Dendritic cell treated with granulocyte-macrophage colony-stimulating factor and Interleukin-4, amounts not matched to agents 40 ng/mL and 50 ng/mL, for 4 days (primary cell): Measurements from ENCODE around the gene TNNI3K.

Experiments used
- H3K27ac Mint-ChIP-seq: one replicate; pipeline ENCODE4 v1.8.0; 2022; ENCODE audit warnings: mild to moderate bottlenecking, mixed read lengths
- H3K27me3 Mint-ChIP-seq: one replicate; pipeline ENCODE4 v1.8.0; 2022; ENCODE audit warnings: mild to moderate bottlenecking, mixed read lengths
- H3K36me3 Mint-ChIP-seq: one replicate; pipeline ENCODE4 v1.8.0; 2022; ENCODE audit warnings: low read depth, mixed read lengths
- H3K4me1 Mint-ChIP-seq: one replicate; pipeline ENCODE4 v1.8.0; 2022; ENCODE audit warnings: low read depth, mixed read lengths
- H3K4me3 Mint-ChIP-seq: one replicate; pipeline ENCODE4 v1.8.0; 2022; ENCODE audit warnings: mild to moderate bottlenecking, moderate library complexity, mixed read lengths
- H3K9me3 Mint-ChIP-seq: one replicate; pipeline ENCODE4 v1.8.0; 2022; ENCODE audit warnings: mixed read lengths
- intact Hi-C: fragments of 100-400 bp; cut with micrococcal nuclease; formaldehyde crosslinking; loops from one replicate; pipeline ENCODE4 v1.15.0; 2022

TNNI3K gene

DNA sequence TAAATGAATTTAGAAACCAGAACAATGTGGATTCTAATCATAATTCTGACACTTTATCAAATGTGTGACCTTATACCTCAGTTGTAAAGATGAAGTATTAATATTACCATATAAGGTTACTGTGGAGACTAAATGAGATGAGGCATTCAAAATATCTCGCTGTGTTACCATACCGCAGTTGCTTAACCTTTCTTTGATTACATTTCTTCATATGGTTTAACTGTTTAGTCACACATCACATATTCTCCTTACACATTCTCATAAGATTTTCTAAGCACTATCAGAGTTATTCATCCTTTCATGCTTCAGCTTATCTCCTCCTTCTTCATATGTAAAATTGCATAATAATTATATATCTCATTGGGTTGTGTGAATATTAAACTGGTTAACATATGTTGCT lies 188.3 kb downstream of the TNNI3K start:
- Mint-ChIP-seq H3K36me3 (no peaks in the 10 kb centered on the region), H3K9me3 (no peaks in the 10 kb centered on the region), H3K27me3 (no peaks in the 10 kb centered on the region), H3K4me1 (no peaks in the 10 kb centered on the region), H3K4me3 (no peak overlapping the region), H3K27ac (no peak overlapping the region)
- intact Hi-C loops = no loop called here

DNA sequence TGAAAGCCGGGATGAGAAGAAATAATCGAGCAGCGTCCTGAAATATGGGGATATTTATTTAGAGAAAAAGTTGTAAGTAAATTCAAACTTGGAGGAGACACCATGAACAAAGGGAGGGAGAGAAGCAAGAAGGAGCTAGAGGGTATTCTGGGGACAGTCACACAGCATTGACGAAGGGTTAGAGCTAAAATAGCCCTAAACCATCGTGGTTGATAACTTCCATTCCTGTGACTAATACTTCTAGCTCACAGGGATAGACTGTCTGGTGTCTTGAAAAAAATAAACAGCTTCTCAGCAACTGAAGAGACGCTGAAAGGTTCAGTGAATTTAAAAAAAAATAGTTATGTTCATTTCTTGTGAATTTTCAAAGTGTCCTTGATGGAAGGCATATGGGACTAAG lies 190.5 kb downstream of the TNNI3K start:
- H3K36me3 Mint-ChIP-seq = no peaks in the 10 kb centered on the region
- no peak overlapping the region for H3K27ac Mint-ChIP-seq
- no peaks in the 10 kb centered on the region for H3K4me1 Mint-ChIP-seq
- H3K27me3 Mint-ChIP-seq = no peaks in the 10 kb centered on the region
- H3K4me3 Mint-ChIP-seq = no peak overlapping the region
- H3K9me3 Mint-ChIP-seq = no peaks in the 10 kb centered on the region
- intact Hi-C loops = no loop called here

DNA sequence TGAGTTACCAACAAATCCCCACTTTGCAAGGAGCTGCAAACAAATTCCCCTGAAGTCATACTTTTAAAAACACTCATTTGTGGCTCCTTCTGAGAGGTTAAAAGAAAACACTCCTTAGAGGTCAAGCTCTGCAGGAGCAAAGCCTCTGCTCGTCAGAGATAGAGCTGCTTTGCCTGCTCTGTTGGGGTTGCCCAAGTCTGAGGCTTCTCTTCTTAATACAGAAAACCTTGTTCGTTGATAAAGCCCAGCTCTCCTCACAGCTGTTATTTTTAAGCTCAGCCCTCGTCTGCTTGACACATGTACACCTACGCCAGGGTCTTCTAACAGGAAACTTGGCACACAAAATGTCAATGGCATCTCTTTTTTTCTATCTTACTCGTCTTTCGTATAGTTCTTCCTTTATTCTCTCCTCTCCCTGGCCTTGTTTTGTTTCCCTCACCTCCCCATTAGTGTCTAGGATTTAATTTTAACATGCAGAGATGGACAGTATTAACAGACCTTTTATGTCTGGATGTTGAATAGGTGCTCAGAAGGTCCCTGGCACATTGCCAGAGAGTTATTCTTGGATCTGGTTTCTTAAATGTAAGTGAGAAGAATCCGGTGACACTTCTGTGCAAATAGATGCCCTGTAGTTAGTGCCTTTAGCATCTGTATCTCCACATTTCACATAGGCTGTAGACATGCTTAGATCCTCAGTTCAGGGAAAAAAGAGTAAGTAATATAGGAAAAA lies 191.2 kb downstream of the TNNI3K start:
- intact Hi-C loops = no loop called here

DNA sequence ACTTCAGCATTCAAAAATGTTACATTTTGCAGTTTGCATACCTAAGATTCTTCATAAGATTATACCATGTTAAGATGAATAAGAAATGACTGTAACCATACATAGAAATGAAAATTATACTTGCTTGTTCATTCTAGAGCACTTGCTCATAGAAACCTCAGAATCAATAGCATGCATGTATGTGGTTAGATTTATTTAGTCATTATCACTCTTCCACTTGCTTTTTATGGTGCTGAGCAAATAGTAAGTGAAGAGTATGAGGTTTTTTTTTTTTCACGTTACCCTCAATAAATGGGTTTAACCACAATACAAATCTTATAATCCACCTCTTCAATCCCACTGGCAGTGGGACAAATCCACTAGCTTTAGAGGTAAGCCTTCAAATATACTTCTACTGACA lies 192.5 kb downstream of the TNNI3K start:
- intact Hi-C loops = no loop called here
- Mint-ChIP-seq H3K4me1 (no peaks in the 10 kb centered on the region), H3K4me3 (no peak overlapping the region), H3K9me3 (no peaks in the 10 kb centered on the region), H3K27me3 (no peaks in the 10 kb centered on the region), H3K36me3 (no peaks in the 10 kb centered on the region), H3K27ac (no peak overlapping the region)

More for the DNA sequence above, 191.2 kb downstream of the TNNI3K start:
- Mint-ChIP-seq H3K4me1 (no peaks in the 10 kb centered on the region), H3K36me3 (no peaks in the 10 kb centered on the region), H3K9me3 (no peaks in the 10 kb centered on the region), H3K27ac (no peak overlapping the region), H3K27me3 (no peaks in the 10 kb centered on the region), H3K4me3 (no peak overlapping the region)

DNA sequence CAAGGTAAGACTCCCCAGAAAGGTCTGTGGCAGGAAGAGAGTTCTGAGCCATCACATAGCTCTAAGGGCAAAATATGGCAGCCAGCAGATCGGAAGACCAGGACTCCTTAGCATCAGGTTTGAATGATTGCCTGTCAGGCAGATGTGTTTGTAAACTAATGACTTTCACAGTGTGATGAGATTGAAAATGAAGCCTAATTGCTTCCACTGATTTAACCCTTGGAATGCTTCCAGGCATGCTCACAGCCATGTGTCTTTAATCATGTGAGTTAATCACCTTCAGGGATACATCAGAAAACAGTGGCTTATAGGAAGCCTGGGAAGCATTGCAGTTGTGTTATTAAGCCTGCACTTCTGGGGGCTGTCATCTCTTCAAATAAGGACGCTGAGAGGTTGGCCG lies 194.4 kb downstream of the TNNI3K start:
- Mint-ChIP-seq H3K4me3 (no peak overlapping the region), H3K36me3 (no peaks in the 10 kb centered on the region), H3K27me3 (no peaks in the 10 kb centered on the region), H3K4me1 (no peaks in the 10 kb centered on the region), H3K9me3 (no peaks in the 10 kb centered on the region), H3K27ac (no peak overlapping the region)
- intact Hi-C loops = no loop called here

DNA sequence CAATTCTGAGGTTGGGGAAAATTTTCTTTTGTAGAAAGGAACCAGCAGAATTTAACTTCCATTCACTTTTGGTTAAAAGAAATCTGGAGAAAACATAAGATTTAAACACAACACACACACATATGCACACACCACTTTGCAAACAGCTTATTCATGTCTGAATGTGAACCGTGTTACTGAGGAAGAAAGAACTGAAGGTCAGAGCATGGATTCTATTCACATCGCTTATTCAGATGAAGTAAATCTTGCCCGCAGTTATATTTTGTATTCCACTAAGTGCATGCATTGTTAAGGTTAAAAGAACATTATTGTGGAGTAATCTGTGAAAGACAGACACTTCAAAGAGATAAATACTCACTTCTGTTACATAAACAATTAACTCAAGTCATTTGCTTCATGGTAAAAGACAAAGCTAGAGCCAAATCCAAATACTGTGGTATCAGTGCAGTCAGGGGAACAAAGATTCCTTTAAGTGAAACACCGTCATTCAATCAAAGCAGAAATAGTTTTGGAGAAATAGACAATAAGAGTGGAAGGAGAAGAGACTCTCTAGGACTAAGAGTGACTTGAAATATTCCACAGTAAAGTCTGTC lies 195.3 kb downstream of the TNNI3K start:
- H3K4me3 Mint-ChIP-seq = no peak overlapping the region
- intact Hi-C loops = no loop called here
- H3K4me1 Mint-ChIP-seq = no peaks in the 10 kb centered on the region
- H3K9me3 Mint-ChIP-seq = no peaks in the 10 kb centered on the region
- no peaks in the 10 kb centered on the region for H3K36me3 Mint-ChIP-seq
- no peaks in the 10 kb centered on the region for H3K27me3 Mint-ChIP-seq
- H3K27ac Mint-ChIP-seq = no peak overlapping the region

DNA sequence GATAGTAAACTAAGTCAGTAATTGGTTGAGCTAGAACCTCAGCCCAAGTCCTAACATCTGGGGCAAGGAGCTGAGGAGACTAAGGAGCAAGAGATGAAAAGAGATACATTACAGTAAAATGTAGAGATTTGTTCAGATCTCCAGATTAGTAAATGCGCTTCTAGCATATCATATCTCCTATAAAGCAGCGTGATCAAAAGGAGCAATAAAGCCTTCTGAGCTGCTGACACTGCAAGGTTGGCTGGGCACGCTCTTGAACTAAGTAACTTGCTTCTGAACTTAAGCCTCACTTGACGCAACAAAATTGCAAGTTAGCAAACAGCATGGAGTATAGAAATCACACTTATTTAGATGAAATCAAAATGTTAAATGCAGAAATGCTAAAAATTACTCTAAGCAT lies 196.3 kb downstream of the TNNI3K start:
- intact Hi-C loops = no loop called here
- no peaks in the 10 kb centered on the region for H3K4me1 Mint-ChIP-seq
- H3K36me3 Mint-ChIP-seq = no peaks in the 10 kb centered on the region
- no peak overlapping the region for H3K4me3 Mint-ChIP-seq
- no peak overlapping the region for H3K27ac Mint-ChIP-seq
- no peaks in the 10 kb centered on the region for H3K27me3 Mint-ChIP-seq
- H3K9me3 Mint-ChIP-seq = no peaks in the 10 kb centered on the region

DNA sequence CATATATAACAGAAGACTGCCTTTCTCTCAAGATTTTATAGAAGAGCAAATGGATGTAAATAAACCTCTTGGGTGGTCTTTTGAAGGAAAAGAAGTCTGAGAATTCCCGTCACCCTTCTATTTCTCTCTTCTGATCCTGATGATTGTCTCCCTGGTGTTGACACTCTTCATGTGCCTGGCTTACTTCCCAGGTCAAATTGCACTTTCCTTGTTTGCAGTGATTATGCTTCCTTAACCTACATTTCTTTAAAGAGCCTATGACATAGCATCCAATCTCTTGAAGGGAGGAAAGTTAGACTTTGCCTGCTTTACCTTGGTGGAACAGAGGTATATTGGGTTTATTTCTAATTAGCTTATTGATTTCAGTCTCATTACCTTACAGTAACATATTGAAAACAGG lies 197.1 kb downstream of the TNNI3K start:
- Mint-ChIP-seq H3K4me3 (no peak overlapping the region), H3K27me3 (no peaks in the 10 kb centered on the region), H3K36me3 (no peaks in the 10 kb centered on the region), H3K9me3 (peaks cover 5% of the 10 kb centered on the region), H3K27ac (no peak overlapping the region), H3K4me1 (no peaks in the 10 kb centered on the region)
- intact Hi-C loops = no loop called here

DNA sequence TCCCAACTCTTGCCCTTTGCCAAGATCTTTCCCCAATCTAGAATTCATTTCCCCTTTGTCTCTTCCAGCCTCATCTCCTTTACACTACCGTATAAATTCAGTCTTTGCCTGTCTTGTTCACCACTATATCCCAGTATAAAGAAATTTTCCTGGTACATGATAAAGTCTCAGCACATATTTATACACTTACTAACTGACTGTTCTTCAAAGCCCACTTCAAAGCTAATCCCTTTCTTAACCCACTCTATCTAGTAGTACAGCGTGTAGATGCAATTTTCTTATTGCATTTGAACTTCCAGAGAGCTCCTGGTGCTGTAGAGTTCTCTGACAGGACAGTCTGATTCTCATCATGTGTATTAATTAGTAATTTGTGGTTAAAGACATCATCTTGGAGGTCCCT lies 199.1 kb downstream of the TNNI3K start:
- Mint-ChIP-seq H3K27ac (no peak overlapping the region), H3K27me3 (no peaks in the 10 kb centered on the region), H3K9me3 (peaks cover 9% of the 10 kb centered on the region), H3K4me3 (no peak overlapping the region), H3K4me1 (no peaks in the 10 kb centered on the region), H3K36me3 (no peaks in the 10 kb centered on the region)
- intact Hi-C loops = no loop called here

DNA sequence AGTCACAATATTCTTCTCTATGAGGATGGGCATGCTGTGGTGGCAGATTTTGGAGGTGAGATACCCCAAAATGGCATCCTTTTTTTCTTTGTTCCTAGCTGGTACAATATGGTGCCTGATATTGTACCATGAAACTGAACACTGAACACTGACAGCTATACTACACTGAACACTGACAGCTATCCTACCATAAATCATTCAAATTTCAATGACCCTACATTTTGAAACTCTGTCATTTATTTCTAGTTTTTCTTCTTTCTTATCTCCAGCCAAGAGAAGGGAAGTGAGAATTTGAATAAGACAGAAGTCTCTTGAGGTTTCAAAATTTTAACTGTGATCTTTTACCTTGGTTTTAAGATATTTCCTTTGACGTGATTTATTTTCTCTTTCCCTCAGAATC lies 200.9 kb downstream of the TNNI3K start:
- intact Hi-C loops = no loop called here
- Mint-ChIP-seq H3K36me3 (no peaks in the 10 kb centered on the region), H3K27ac (no peak overlapping the region), H3K4me1 (no peaks in the 10 kb centered on the region), H3K4me3 (no peak overlapping the region), H3K9me3 (peaks cover 14% of the 10 kb centered on the region), H3K27me3 (no peaks in the 10 kb centered on the region)

DNA sequence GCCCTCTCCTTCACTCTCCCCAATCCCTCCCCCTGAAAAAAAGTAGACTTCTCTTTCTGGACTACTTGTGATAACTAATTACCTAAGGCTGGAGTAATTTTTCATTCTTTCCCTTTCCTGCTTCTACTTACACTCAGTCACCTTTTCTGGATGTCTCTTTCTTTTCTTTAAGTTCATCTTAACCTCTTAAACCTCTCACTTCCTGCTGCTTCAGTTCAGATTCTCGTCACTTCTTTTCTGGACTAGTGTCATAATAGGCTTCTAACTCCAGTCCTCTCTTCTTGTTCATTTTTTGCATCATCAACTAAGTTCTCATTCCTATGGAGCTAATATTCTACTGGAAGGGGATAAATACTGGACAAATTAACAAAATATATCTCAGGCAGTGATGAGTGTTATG lies 201.8 kb downstream of the TNNI3K start:
- no peak overlapping the region for H3K27ac Mint-ChIP-seq
- no peaks in the 10 kb centered on the region for H3K36me3 Mint-ChIP-seq
- no peaks in the 10 kb centered on the region for H3K27me3 Mint-ChIP-seq
- intact Hi-C loops = no loop called here
- H3K9me3 Mint-ChIP-seq = peaks cover 16% of the 10 kb centered on the region
- H3K4me3 Mint-ChIP-seq = no peak overlapping the region
- H3K4me1 Mint-ChIP-seq = no peaks in the 10 kb centered on the region

DNA sequence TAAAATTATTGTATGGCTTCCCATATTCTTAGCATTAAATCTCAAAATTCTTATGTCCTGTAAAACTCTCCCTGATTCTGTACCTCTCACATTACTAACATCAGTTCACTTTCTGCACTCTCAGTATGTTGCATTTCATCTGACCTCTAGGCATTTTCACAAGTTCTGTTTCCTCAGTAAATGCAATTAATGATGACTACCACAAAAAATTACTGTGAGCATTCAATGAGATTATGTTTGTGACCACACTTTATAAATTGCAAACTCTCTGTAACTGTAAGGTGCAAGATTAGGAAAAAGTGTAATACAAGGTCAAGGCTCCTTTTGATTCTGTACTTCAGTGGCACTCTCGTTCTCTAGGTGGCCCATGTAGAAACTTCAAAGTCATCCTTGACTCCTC lies 216.8 kb downstream of the TNNI3K start:
- intact Hi-C loops = no loop called here
- Mint-ChIP-seq H3K27me3 (no peaks in the 10 kb centered on the region), H3K27ac (no peak overlapping the region), H3K36me3 (no peaks in the 10 kb centered on the region), H3K4me1 (no peaks in the 10 kb centered on the region), H3K4me3 (no peak overlapping the region), H3K9me3 (peaks cover 10% of the 10 kb centered on the region)

DNA sequence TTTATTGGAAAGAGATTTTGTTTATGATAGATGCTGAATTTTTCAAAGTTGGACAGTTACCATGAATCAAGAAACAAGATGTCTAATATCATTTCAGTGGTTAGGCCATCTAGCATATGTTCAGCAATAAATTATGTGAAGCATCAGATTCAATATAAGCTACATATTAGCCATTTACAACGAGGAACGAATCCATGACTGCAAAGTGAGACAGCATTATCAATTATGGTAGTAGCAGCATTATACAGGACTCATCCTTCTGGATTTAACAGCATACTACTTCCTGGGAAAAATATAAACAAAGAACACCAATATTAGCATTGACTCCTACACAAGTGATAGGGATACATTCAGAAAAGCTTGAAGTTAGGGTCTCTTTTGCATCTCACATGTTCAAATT lies 218.1 kb downstream of the TNNI3K start:
- Mint-ChIP-seq H3K27me3 (no peaks in the 10 kb centered on the region), H3K4me1 (no peaks in the 10 kb centered on the region), H3K27ac (no peak overlapping the region), H3K9me3 (peaks cover 10% of the 10 kb centered on the region), H3K4me3 (no peak overlapping the region), H3K36me3 (no peaks in the 10 kb centered on the region)
- intact Hi-C loops = no loop called here

DNA sequence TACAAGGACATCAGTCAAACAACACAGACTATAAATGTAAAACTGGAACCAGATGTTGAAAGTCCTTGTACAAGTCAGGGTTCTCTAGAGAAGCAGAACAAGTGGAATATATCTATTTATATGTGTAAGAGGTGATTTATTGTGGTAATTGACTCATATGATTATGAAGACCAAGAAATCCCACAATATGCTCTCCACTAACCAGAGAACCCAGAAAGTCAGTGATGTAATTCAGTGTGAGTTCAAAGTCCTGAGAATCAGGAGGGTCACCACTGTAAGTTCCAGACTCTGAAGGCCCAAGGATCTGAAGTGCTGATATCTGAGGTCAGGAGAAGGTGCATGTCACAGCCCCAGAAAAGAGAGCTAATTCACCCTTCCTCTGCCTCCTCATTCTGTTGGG lies 220.2 kb downstream of the TNNI3K start:
- H3K27ac Mint-ChIP-seq = no peak overlapping the region
- intact Hi-C loops = no loop called here
- no peaks in the 10 kb centered on the region for H3K27me3 Mint-ChIP-seq
- H3K9me3 Mint-ChIP-seq = peaks cover 10% of the 10 kb centered on the region
- H3K4me1 Mint-ChIP-seq = no peaks in the 10 kb centered on the region
- H3K4me3 Mint-ChIP-seq = no peak overlapping the region
- no peaks in the 10 kb centered on the region for H3K36me3 Mint-ChIP-seq

DNA sequence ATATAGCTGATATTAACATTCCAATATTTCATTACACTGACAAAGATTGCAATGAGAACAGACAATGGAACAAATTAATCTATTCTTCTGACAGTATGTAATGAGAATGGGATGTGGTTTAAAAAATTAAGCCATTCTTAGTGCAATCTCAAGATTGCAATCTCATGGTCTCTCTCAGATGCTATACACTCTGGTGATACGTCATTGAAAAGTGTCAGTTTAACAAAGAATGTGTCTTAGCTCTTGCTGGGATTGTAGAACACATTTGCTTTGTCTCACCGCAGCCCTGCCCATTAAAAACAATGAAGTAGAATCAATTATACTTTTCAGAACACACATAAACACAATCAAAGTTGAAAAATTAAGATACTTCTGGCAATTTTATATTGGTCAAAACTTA lies 222.1 kb downstream of the TNNI3K start:
- intact Hi-C loops = no loop called here
- Mint-ChIP-seq H3K4me3 (no peak overlapping the region), H3K9me3 (no peaks in the 10 kb centered on the region), H3K4me1 (no peaks in the 10 kb centered on the region), H3K27ac (no peak overlapping the region), H3K27me3 (no peaks in the 10 kb centered on the region), H3K36me3 (no peaks in the 10 kb centered on the region)
